Adipocyte (in vitro differentiated cells): Measurements from ENCODE around the gene ABCC11.

ENCODE experiments used
- DNase-seq: peaks from one replicate; pipeline ENCODE4 v3.0.0-alpha.2; 2015; ENCODE audit warnings: low read depth
- H3K27me3 ChIP-seq: replicated peaks from 2 replicates; pipeline ENCODE4 v1.7.0; 2013; ENCODE audit warnings: mild to moderate bottlenecking, low read length, moderate library complexity; ENCODE audit not compliant: control insufficient read depth, insufficient read depth
- H3K36me3 ChIP-seq: 2 replicates; pipeline ENCODE4 v1.7.0; 2013; ENCODE audit warnings: low read length, mild to moderate bottlenecking, moderate library complexity; ENCODE audit not compliant: control insufficient read depth, insufficient read depth, severe bottlenecking
- H3K4me1 ChIP-seq: 2 replicates; pipeline ENCODE4 v1.7.0; 2013; ENCODE audit warnings: mild to moderate bottlenecking, low read length, moderate library complexity; ENCODE audit not compliant: control insufficient read depth, insufficient read depth
- H3K4me3 ChIP-seq: 2 replicates; pipeline ENCODE4 v1.7.0; 2013; ENCODE audit warnings: mild to moderate bottlenecking, low read length, moderate library complexity
- H3K9ac ChIP-seq: 2 replicates; pipeline ENCODE4 v1.7.0; 2013; ENCODE audit warnings: mild to moderate bottlenecking, low read length, moderate library complexity
- H3K9me3 ChIP-seq: 2 replicates; pipeline ENCODE4 v1.7.0; 2013; ENCODE audit warnings: mild to moderate bottlenecking, low read length, moderate library complexity; ENCODE audit not compliant: control insufficient read depth

ABCC11 gene

GRCh38 chr16:48277158-48277557 is 29.8 kb upstream of the ABCC11 start:
- DNase-seq, result no peak
- Histone ChIP-seq H3K27me3 (no peaks in the 10 kb centered on the region), H3K4me3 (no peak overlapping the region), H3K4me1 (peaks cover 7% of the 10 kb centered on the region), H3K36me3 (peaks cover 40% of the 10 kb centered on the region), H3K9ac (no peak overlapping the region), H3K9me3 (no peaks in the 10 kb centered on the region)

DNA sequence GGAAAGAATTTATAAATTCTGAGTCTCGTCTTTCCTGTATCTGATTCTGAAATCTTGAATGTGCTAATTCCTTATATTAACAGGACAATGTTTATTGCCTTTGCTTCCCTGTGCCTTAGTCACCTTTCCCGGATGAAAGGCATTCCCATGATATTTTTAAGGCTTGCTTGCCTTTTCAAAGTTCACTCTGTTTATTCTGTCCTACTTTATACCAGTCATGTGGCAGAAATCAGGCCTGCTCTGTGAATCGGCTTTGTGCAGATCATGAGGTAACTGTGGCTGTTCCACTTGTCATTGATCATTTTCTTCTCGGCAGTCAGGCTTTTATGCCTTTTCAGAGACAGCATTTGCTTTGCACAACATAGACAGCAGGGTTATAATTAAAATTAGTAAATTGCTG is 28.8 kb upstream of the ABCC11 start:
- peaks cover 4% of the 10 kb centered on the region for H3K4me1 ChIP-seq
- no peaks in the 10 kb centered on the region for H3K9me3 ChIP-seq
- H3K36me3 ChIP-seq, result peaks cover 43% of the 10 kb centered on the region
- no peak overlapping the region for H3K4me3 ChIP-seq
- DNase-seq, result no peak
- no peaks in the 10 kb centered on the region for H3K27me3 ChIP-seq
- H3K9ac ChIP-seq, result no peak overlapping the region

DNA sequence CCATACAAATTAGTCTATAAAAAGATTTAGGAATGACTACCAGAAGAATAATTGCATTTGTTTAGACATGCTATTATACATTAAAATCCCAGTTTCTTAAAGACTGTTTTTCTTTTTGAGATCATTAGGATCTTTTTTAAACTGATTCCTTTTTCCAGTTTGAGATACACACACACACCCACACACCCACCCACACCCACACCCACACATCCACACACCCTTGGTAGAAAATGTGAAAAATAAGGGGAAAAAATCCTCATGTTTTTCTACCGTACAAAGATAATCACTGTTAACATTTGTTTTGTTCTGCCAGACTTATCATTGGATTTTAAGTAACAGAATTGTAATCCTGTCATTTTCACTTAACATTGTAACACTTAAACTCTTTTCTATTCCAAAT is 27.1 kb upstream of the ABCC11 start:
- Histone ChIP-seq H3K4me1 (peaks cover 4% of the 10 kb centered on the region), H3K9ac (no peak overlapping the region), H3K9me3 (no peaks in the 10 kb centered on the region), H3K27me3 (no peaks in the 10 kb centered on the region), H3K4me3 (no peak overlapping the region), H3K36me3 (peaks cover 52% of the 10 kb centered on the region)
- DNase-seq, result no peak

DNA sequence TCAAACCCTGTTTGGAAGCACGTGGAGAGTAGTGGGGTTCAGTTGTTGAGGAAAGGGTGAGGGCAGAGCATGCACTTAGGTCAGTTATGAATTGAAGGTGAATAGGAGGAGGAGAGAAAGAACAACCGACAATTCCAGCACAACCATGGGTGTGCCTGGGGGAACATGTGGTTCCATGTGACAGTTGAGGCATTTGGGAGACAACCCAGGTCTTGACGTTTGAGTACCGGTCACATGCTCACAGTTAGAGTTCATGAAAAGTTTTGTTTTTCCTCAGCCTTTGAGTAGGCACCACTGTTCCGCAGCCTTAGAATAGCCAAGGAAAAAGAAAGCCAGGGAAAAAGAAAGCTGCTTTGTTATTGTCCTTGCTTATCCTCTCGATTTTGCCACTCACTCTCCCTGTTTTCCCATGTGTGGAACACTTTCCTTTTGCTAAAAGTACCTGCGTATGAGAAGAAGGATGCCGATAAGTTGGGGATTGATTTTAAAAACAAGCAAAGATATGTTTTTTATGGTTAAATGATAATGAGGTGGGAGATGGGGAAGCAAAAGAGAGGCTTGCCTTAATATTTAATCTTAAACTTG is 25.6 kb upstream of the ABCC11 start:
- Histone ChIP-seq H3K9ac (no peak overlapping the region), H3K36me3 (peaks cover 50% of the 10 kb centered on the region), H3K4me3 (no peak overlapping the region), H3K9me3 (no peaks in the 10 kb centered on the region), H3K4me1 (no peaks in the 10 kb centered on the region), H3K27me3 (no peaks in the 10 kb centered on the region)
- DNase-seq, result no peak

DNA sequence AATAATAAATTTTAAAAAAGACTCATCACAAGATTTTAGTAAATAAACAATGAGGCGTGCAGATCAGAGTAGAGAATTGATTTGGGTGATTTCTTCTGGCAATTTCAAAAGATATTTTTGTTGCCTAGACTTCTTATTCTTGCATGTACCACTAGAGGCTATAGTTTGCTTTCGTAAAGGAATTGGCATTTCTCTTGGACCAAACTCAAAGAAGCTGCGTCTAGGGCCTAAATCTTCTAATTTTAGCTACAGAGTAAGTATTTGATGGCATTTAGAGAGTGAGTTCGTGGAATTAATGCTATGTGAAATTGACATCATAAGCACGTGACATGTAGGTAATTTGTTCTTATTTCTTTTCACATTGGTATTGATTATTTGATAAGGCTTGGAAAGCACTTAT is 24.4 kb upstream of the ABCC11 start:
- Histone ChIP-seq H3K9me3 (no peaks in the 10 kb centered on the region), H3K9ac (no peak overlapping the region), H3K36me3 (peaks cover 47% of the 10 kb centered on the region), H3K27me3 (no peaks in the 10 kb centered on the region), H3K4me3 (no peak overlapping the region), H3K4me1 (no peaks in the 10 kb centered on the region)
- peak; percentile 52 for DNase-seq

- H3K9me3 ChIP-seq, result no peaks in the 10 kb centered on the region
- peaks cover 54% of the 10 kb centered on the region for H3K36me3 ChIP-seq
- no peak overlapping the region for H3K9ac ChIP-seq
- H3K4me1 ChIP-seq, result no peaks in the 10 kb centered on the region
- H3K4me3 ChIP-seq, result no peak overlapping the region
- DNase-seq, result no peak
- no peaks in the 10 kb centered on the region for H3K27me3 ChIP-seq
Observed at GRCh38 chr16:48269011-48269410, 21.7 kb upstream of the ABCC11 start.

DNA sequence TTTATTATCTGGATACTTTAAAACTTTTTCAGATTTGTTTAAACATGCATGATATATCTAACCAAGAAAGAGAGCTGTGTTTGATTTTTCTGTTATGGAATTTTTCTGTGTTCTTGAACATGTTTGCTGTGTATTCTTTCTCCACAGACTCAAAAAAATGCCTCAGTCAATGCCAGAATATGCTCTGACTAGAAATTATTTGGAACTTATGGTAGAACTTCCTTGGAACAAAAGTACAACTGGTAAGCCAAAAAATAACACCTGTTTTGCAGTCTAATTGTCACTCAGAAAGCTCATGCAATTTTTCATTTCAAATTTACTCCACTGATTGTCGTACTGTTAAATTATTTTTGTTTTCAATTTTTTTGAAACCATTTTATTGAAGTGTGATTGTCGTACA is 15.3 kb upstream of the ABCC11 start:
- no peak for DNase-seq
- Histone ChIP-seq H3K27me3 (no peaks in the 10 kb centered on the region), H3K4me1 (peaks cover 6% of the 10 kb centered on the region), H3K9ac (no peak overlapping the region), H3K4me3 (no peak overlapping the region), H3K36me3 (peaks cover 83% of the 10 kb centered on the region), H3K9me3 (no peaks in the 10 kb centered on the region)

DNA sequence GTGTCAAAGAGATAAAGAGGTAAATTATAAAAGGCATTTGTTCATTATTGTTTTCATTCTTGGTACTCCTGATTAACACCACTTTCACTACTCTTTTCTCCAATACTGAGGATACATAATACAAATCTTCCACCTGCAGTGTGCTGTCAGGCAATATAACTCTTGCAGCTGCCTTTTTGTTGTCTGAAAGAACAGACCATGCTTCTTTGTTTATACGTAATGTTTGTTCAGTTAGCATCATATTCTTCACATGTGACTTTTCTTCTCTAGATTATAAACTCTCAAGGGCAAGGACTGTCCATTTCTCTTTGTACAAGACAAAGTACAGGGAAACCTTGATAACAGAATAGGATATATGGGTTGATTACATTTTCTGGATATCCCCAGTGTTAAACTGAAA is 14.2 kb upstream of the ABCC11 start:
- Histone ChIP-seq H3K36me3 (peaks cover 79% of the 10 kb centered on the region), H3K9me3 (no peaks in the 10 kb centered on the region), H3K4me1 (peaks cover 6% of the 10 kb centered on the region), H3K4me3 (no peak overlapping the region), H3K27me3 (no peaks in the 10 kb centered on the region), H3K9ac (no peak overlapping the region)
- no peak for DNase-seq

DNA sequence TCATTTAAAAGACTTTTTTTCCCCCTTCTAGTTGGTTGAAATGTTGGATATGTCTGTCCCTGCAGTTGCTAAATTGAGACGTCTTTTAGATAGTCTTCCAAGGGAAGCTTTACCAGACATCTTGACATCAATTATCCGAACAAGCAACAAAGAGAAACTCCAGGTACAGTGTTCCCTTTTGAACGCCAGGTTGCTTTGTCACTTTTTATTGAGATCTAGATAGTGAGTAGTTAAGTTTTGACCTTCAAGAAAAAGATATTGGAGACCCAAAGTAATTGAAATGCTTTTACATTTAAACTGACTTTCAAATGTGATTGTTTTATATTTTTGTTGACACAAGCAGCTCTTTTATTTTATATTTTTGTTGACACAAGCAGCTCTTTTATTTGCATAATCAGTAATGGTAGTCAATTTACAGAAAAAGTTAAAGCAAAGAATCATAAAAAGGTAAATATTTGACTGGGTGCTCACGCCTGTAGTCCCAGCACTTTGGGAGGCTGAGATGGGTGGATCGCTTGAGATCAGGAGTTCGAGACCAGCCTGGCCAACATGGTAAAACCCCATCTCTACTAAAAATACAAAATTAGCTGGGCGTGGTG is 9.3 kb upstream of the ABCC11 start:
- Histone ChIP-seq H3K9ac (no peak overlapping the region), H3K4me1 (peaks cover 6% of the 10 kb centered on the region), H3K36me3 (peaks cover 84% of the 10 kb centered on the region), H3K4me3 (no peak overlapping the region), H3K9me3 (no peaks in the 10 kb centered on the region), H3K27me3 (no peaks in the 10 kb centered on the region)
- no peak for DNase-seq

DNA sequence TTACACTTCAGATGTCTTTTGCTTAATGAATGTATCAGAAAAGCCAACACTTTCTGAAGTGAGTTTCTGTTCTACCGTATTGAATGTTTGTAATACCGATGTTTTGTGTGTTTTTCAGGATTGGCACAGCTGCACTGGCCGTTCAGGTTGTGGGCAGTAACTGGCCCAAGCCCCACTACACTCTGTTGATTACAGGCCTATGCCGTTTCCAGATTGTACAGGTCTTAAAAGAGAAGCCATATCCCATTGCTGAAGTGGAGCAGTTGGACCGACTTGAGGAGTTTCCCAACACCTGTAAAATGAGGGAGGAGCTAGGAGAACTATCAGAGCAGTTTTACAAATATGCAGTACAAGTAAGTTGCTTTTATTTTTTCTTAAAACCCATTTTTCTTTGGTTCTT is 4.7 kb upstream of the ABCC11 start:
- H3K4me1 ChIP-seq, result peaks cover 7% of the 10 kb centered on the region
- no peak overlapping the region for H3K9ac ChIP-seq
- no peaks in the 10 kb centered on the region for H3K27me3 ChIP-seq
- no peak overlapping the region for H3K4me3 ChIP-seq
- H3K9me3 ChIP-seq, result no peaks in the 10 kb centered on the region
- DNase-seq, result no peak
- H3K36me3 ChIP-seq, result peaks cover 46% of the 10 kb centered on the region

- H3K36me3 ChIP-seq, result peaks cover 35% of the 10 kb centered on the region
- H3K9ac ChIP-seq, result no peak overlapping the region
- no peak overlapping the region for H3K4me3 ChIP-seq
- DNase-seq, result peak; percentile 38
- H3K9me3 ChIP-seq, result no peaks in the 10 kb centered on the region
- peaks cover 19% of the 10 kb centered on the region for H3K4me1 ChIP-seq
- H3K27me3 ChIP-seq, result no peaks in the 10 kb centered on the region
Observed at GRCh38 chr16:48250520-48251278, 3.4 kb upstream of the ABCC11 start.
